Hepatocyte (in vitro differentiated cells): ENCODE data around the gene TYROBP. TPM values are rescaled to one million over a fixed set of nuclear protein-coding genes. Genes with fewer than 3 reads are reported as not detected.

Source experiments
- DNase-seq: peaks from one replicate; pipeline ENCODE4 v3.0.0-alpha.2; 2016; ENCODE audit warnings: low spot score
- H2AFZ ChIP-seq: fragments of 200-600 bp; sonication (generic); 2 replicates; pipeline ENCODE4 v1.6.0; 2016; ENCODE audit warnings: antibody characterized with exemption, mild to moderate bottlenecking
- H3K27ac ChIP-seq: fragments of 200-600 bp; sonication (generic); 2 replicates; pipeline ENCODE4 v1.5.1; 2016; ENCODE audit warnings: mild to moderate bottlenecking
- H3K27me3 ChIP-seq: fragments of 200-600 bp; sonication (generic); 2 replicates; pipeline ENCODE4 v1.6.1; 2016
- H3K36me3 ChIP-seq: fragments of 200-600 bp; sonication (generic); replicated peaks from 2 replicates; pipeline ENCODE4 v1.5.1; 2016; ENCODE audit warnings: low read depth; ENCODE audit not compliant: insufficient read depth
- H3K4me1 ChIP-seq: fragments of 200-600 bp; sonication (generic); 2 replicates; pipeline ENCODE4 v1.5.1; 2016; ENCODE audit warnings: mild to moderate bottlenecking, moderate library complexity; ENCODE audit not compliant: insufficient read depth
- H3K4me2 ChIP-seq: fragments of 200-600 bp; sonication (generic); 2 replicates; pipeline ENCODE4 v1.6.0; 2016
- H3K4me3 ChIP-seq: fragments of 200-600 bp; sonication (generic); 2 replicates; pipeline ENCODE4 v1.5.1; 2016; ENCODE audit warnings: mild to moderate bottlenecking
- H3K79me2 ChIP-seq: fragments of 200-600 bp; sonication (generic); 2 replicates; pipeline ENCODE4 v1.6.0; 2017; ENCODE audit warnings: mild to moderate bottlenecking
- H3K9me2 ChIP-seq: fragments of 200-600 bp; sonication (generic); replicated peaks from 2 replicates; pipeline ENCODE4 v1.6.0; 2017; ENCODE audit warnings: mild to moderate bottlenecking; ENCODE audit not compliant: insufficient read depth
- H3K9me3 ChIP-seq: fragments of 200-600 bp; sonication (generic); 2 replicates; pipeline ENCODE4 v1.5.1; 2016; ENCODE audit warnings: low read depth, mild to moderate bottlenecking
- H4K20me1 ChIP-seq: fragments of 200-600 bp; sonication (generic); 2 replicates; pipeline ENCODE4 v1.6.0; 2016; ENCODE audit warnings: mild to moderate bottlenecking; ENCODE audit not compliant: insufficient read depth, poor library complexity, severe bottlenecking
- EZH2 ChIP-seq: fragments of 200-600 bp; sonication (generic); IDR thresholded peaks from 2 replicates; pipeline ENCODE4 v1.6.1; 2016; ENCODE audit warnings: antibody characterized with exemption, mild to moderate bottlenecking, borderline replicate concordance
- EZH2phosphoT487 ChIP-seq: fragments of 200-600 bp; sonication (generic); IDR thresholded peaks from one replicate; pipeline ENCODE4 v1.6.1; 2018; ENCODE audit warnings: antibody characterized with exemption, mild to moderate bottlenecking, low read depth, moderate library complexity; ENCODE audit not compliant: unreplicated experiment, severe bottlenecking
- WGBS: methylation state at CpG from one replicate; pipeline ENCODE4 v1.1.6; 2016; ENCODE audit warnings: low lambda C conversion rate; ENCODE audit errors: missing lambda C conversion rate; 5-methylcytosine and 5-hydroxymethylcytosine counted together
- polyA plus RNA-seq: library from polyadenylated mRNA; unstranded; fragments of >200 nt; fragmentation: Nextera tagmentation; extraction: Ambion mirVana; gene quantifications from 2 replicates; pipeline ENCODE4 v1.2.1, GENCODE V29; 2016
- small RNA-seq: library from RNA; depleted of rRNA; stranded (forward); fragments of <200 nt; gene quantifications from one replicate; pipeline ENCODE3, GENCODE V24; 2014
- total RNA-seq: library from RNA; depleted of rRNA; stranded (reverse); fragments of >200 nt; gene quantifications from 2 replicates; pipeline ENCODE4 v1.2.3, GENCODE V29; 2014
- TF ChIP-seq, protein P1 (sequence below): fragments of 200-600 bp; sonication (generic); IDR thresholded peaks from 2 replicates; pipeline ENCODE4 v1.5.1; 2016; ENCODE audit warnings: antibody characterized with exemption, mild to moderate bottlenecking; ENCODE audit not compliant: poor library complexity

TYROBP gene
- total and polyA plus RNA-seq, 2 experiments from 2014 or later, result 4.9 to 5.9 TPM

DNA sequence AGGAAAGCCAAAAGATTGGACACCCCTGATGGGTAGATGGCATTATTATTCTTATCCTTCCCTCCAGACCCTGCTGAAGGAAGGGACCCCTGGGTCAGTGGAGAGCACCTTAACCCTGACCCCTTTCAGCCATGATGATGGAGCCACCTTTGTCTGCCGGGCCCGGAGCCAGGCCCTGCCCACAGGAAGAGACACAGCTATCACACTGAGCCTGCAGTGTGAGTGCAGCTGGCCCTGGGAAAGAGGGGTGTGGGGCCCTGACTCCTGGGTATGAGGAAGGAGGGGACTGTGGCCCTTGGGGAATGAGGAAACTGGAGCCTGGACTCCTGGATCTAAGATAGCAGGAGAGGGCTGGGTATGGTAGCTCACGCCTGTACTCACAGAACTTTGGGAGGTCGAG lies 48.7 kb downstream of the TYROBP start:
- no peak for DNase-seq
- H3K27ac ChIP-seq, result no peak overlapping the region
- no peak overlapping the region for H3K4me2 ChIP-seq
- no peaks in the 10 kb centered on the region for H3K36me3 ChIP-seq
- H4K20me1 ChIP-seq, result no peaks in the 10 kb centered on the region
- no peak overlapping the region for H2AFZ ChIP-seq
- TF ChIP-seq, protein P1, sequence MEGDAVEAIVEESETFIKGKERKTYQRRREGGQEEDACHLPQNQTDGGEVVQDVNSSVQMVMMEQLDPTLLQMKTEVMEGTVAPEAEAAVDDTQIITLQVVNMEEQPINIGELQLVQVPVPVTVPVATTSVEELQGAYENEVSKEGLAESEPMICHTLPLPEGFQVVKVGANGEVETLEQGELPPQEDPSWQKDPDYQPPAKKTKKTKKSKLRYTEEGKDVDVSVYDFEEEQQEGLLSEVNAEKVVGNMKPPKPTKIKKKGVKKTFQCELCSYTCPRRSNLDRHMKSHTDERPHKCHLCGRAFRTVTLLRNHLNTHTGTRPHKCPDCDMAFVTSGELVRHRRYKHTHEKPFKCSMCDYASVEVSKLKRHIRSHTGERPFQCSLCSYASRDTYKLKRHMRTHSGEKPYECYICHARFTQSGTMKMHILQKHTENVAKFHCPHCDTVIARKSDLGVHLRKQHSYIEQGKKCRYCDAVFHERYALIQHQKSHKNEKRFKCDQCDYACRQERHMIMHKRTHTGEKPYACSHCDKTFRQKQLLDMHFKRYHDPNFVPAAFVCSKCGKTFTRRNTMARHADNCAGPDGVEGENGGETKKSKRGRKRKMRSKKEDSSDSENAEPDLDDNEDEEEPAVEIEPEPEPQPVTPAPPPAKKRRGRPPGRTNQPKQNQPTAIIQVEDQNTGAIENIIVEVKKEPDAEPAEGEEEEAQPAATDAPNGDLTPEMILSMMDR, result no peak
- TF ChIP-seq EZH2phosphoT487 (no peak), EZH2 (no peak)
- peaks cover 71% of the 10 kb centered on the region for H3K27me3 ChIP-seq
- H3K79me2 ChIP-seq, result no peaks in the 10 kb centered on the region
- H3K9me3 ChIP-seq, result no peaks in the 10 kb centered on the region
- WGBS, result 90% methylated on average over 4 of the region's 4 CpGs
- H3K4me1 ChIP-seq, result peaks cover 7% of the 10 kb centered on the region
- no peaks in the 10 kb centered on the region for H3K9me2 ChIP-seq
- no peak overlapping the region for H3K4me3 ChIP-seq

- Histone ChIP-seq H3K36me3 (no peaks in the 10 kb centered on the region), H3K4me1 (peaks cover 7% of the 10 kb centered on the region), H3K4me2 (no peak overlapping the region), H2AFZ (no peak overlapping the region), H4K20me1 (no peaks in the 10 kb centered on the region), H3K27me3 (peaks cover 71% of the 10 kb centered on the region), H3K4me3 (no peak overlapping the region), H3K9me3 (no peaks in the 10 kb centered on the region), H3K79me2 (no peaks in the 10 kb centered on the region), H3K27ac (no peak overlapping the region), H3K9me2 (no peaks in the 10 kb centered on the region)
- DNase-seq, result peak; percentile 2
- 85% methylated on average over 6 of the region's 6 CpGs for WGBS
- no peak for TF ChIP-seq EZH2
- TF ChIP-seq, protein P1, result no peak
- no peak for TF ChIP-seq EZH2phosphoT487
Observed at GRCh38 chr19:35858311-35858710, 49.8 kb downstream of the TYROBP start.

DNA sequence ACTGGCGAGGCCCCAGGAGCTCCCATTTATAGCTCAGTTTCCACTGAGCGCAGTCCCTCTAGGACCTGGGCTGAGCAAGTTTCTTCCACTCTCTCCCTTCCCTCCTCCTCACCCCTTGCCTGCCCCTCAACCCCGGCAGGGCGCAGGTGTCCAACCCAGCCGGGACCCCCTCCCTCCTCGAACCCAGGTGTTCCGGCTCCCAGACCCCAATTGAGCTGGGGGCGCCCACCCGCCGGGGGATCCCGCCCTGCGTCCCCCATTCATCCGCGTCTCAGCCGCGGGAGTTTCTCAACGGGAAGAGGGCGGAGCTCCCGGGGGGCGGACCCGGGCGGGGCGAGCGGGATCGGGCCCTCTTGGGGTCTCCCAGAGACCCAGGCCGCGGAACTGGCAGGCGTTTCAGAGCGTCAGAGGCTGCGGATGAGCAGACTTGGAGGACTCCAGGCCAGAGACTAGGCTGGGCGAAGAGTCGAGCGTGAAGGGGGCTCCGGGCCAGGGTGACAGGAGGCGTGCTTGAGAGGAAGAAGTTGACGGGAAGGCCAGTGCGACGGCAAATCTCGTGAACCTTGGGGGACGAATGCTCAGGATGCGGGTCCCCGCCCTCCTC lies 51.4 kb downstream of the TYROBP start, which contains the start of gene KIRREL2:
KIRREL2 (plus strand) TSS at position 366 of the 604 bp plus-strand sequence; CDS start at position 575, 209 bp downstream.
- Histone ChIP-seq H3K4me1 (peaks cover 7% of the 10 kb centered on the region), H3K9me2 (no peaks in the 10 kb centered on the region), H2AFZ (peak within 1 kb of the TSS; percentile 65), H3K4me3 (peak within 1 kb of the TSS; percentile 63), H4K20me1 (no peaks in the 10 kb centered on the region), H3K79me2 (no peaks in the 10 kb centered on the region), H3K27me3 (peaks cover 72% of the 10 kb centered on the region), H3K4me2 (peak within 1 kb of the TSS; percentile 97), H3K36me3 (no peaks in the 10 kb centered on the region), H3K27ac (no peak within 1 kb of the TSS), H3K9me3 (no peaks in the 10 kb centered on the region)
- peak; percentile 21 for DNase-seq
- 4% methylated on average over 19 of the region's 42 CpGs for WGBS
- TF ChIP-seq, protein P1, result no peak
- no peak for TF ChIP-seq EZH2phosphoT487
- peak; percentile 65 for TF ChIP-seq EZH2

Small RNA genes lying within 50 kb of the gene (small RNA-seq; reads per million reads assigned to genes)
- gene AF038458.1 (not detected), gene RN7SL402P (not detected)

Other genes starting within 250 kb of the TYROBP start
- gene UPK1A, start 241.8 kb downstream of the TYROBP start, total RNA-seq, result 3.6 and 7.8 TPM in 2 replicates
- gene UPK1A, start 241.8 kb downstream of the TYROBP start, polyA plus RNA-seq, result 19.6 and 27.5 TPM in 2 replicates
- not detected in 2 replicates for gene ZBTB32, start 203.7 kb downstream of the TYROBP start, total RNA-seq
- gene ZBTB32, start 203.7 kb downstream of the TYROBP start, polyA plus RNA-seq, result 0.11 and 0.80 TPM in 2 replicates
- gene KMT2B, start 190.3 kb downstream of the TYROBP start, total RNA-seq, result 6.9 and 12.8 TPM in 2 replicates
- 9.3 and 10.7 TPM in 2 replicates for gene KMT2B, start 190.3 kb downstream of the TYROBP start, polyA plus RNA-seq
- gene IGFLR1, start 165.8 kb downstream of the TYROBP start, total RNA-seq, result 3.6 and 5.6 TPM in 2 replicates
- gene IGFLR1, start 165.8 kb downstream of the TYROBP start, polyA plus RNA-seq, result 4.5 and 4.6 TPM in 2 replicates
- 11.4 and 27.4 TPM in 2 replicates for gene U2AF1L4, start 162.9 kb downstream of the TYROBP start, total RNA-seq
- 60.7 and 76.0 TPM in 2 replicates for gene U2AF1L4, start 162.9 kb downstream of the TYROBP start, polyA plus RNA-seq
- 24.8 and 39.1 TPM in 2 replicates for gene PSENEN, start 162.6 kb downstream of the TYROBP start, total RNA-seq
- gene PSENEN, start 162.6 kb downstream of the TYROBP start, polyA plus RNA-seq, result 106 and 127 TPM in 2 replicates
- 7.9 and 12.0 TPM in 2 replicates for gene LIN37, start 159.7 kb downstream of the TYROBP start, total RNA-seq
- 13.6 and 17.6 TPM in 2 replicates for gene LIN37, start 159.7 kb downstream of the TYROBP start, polyA plus RNA-seq
- gene HSPB6, start 151.3 kb downstream of the TYROBP start, total RNA-seq, result 7.1 and 14.2 TPM in 2 replicates
- gene HSPB6, start 151.3 kb downstream of the TYROBP start, polyA plus RNA-seq, result 235 and 240 TPM in 2 replicates
- gene PROSER3, start 150.1 kb downstream of the TYROBP start, total RNA-seq, result 3.7 and 12.2 TPM in 2 replicates
- 26.5 and 30.7 TPM in 2 replicates for gene PROSER3, start 150.1 kb downstream of the TYROBP start, polyA plus RNA-seq
- 0.84 and 6.7 TPM in 2 replicates for gene ARHGAP33, start 132.7 kb downstream of the TYROBP start, total RNA-seq
- 7.9 and 11.4 TPM in 2 replicates for gene ARHGAP33, start 132.7 kb downstream of the TYROBP start, polyA plus RNA-seq
- 5.1 and 6.8 TPM in 2 replicates for gene PRODH2, start 95.5 kb downstream of the TYROBP start, total RNA-seq
- 7.1 and 13.9 TPM in 2 replicates for gene PRODH2, start 95.5 kb downstream of the TYROBP start, polyA plus RNA-seq
- gene NPHS1, start 55.8 kb downstream of the TYROBP start, total RNA-seq, result 0.30 and 0.36 TPM in 2 replicates
- gene NPHS1, start 55.8 kb downstream of the TYROBP start, polyA plus RNA-seq, result 0.15 and 0.76 TPM in 2 replicates
- 0.12 and 1.4 TPM in 2 replicates for gene KIRREL2, start 51.4 kb downstream of the TYROBP start, total RNA-seq
- gene KIRREL2, start 51.4 kb downstream of the TYROBP start, polyA plus RNA-seq, result 0.64 and 2.3 TPM in 2 replicates
- gene APLP1, start 39.7 kb downstream of the TYROBP start, total RNA-seq, result 19.8 and 29.0 TPM in 2 replicates
- gene APLP1, start 39.7 kb downstream of the TYROBP start, polyA plus RNA-seq, result 115 and 147 TPM in 2 replicates
- 2.7 and 3.9 TPM in 2 replicates for gene NFKBID, start 7.8 kb downstream of the TYROBP start, total RNA-seq
- 7.3 and 10.8 TPM in 2 replicates for gene NFKBID, start 7.8 kb downstream of the TYROBP start, polyA plus RNA-seq
- gene HCST, start 5.8 kb downstream of the TYROBP start, total RNA-seq, result 0.97 and 1.4 TPM in 2 replicates
- 3.9 and 4.8 TPM in 2 replicates for gene HCST, start 5.8 kb downstream of the TYROBP start, polyA plus RNA-seq
- gene LRFN3, start 28.1 kb upstream of the TYROBP start, total RNA-seq, result 4.7 and 5.3 TPM in 2 replicates
- gene LRFN3, start 28.1 kb upstream of the TYROBP start, polyA plus RNA-seq, result 15.6 and 19.2 TPM in 2 replicates
- 34.4 and 36.5 TPM in 2 replicates for gene SDHAF1, start 86.9 kb upstream of the TYROBP start, total RNA-seq
- 23.9 and 28.6 TPM in 2 replicates for gene SDHAF1, start 86.9 kb upstream of the TYROBP start, polyA plus RNA-seq
- 6.5 and 8.9 TPM in 2 replicates for gene SYNE4, start 100.5 kb upstream of the TYROBP start, total RNA-seq
- 19.8 and 21.1 TPM in 2 replicates for gene SYNE4, start 100.5 kb upstream of the TYROBP start, polyA plus RNA-seq
- 14.2 and 24.1 TPM in 2 replicates for gene ALKBH6, start 105.9 kb upstream of the TYROBP start, total RNA-seq
- 31.1 and 33.7 TPM in 2 replicates for gene ALKBH6, start 105.9 kb upstream of the TYROBP start, polyA plus RNA-seq
- gene CLIP3, start 124.6 kb upstream of the TYROBP start, total RNA-seq, result 5.1 and 12.8 TPM in 2 replicates
- 19.5 and 21.8 TPM in 2 replicates for gene CLIP3, start 124.6 kb upstream of the TYROBP start, polyA plus RNA-seq
- 4.5 and 6.8 TPM in 2 replicates for gene THAP8, start 146.0 kb upstream of the TYROBP start, total RNA-seq
- gene THAP8, start 146.0 kb upstream of the TYROBP start, polyA plus RNA-seq, result 23.1 and 24.1 TPM in 2 replicates
- gene WDR62, start 146.6 kb upstream of the TYROBP start, total RNA-seq, result 1.8 and 2.1 TPM in 2 replicates
- gene WDR62, start 146.6 kb upstream of the TYROBP start, polyA plus RNA-seq, result 1.2 and 4.6 TPM in 2 replicates
- not detected in 2 replicates for gene OVOL3, start 202.8 kb upstream of the TYROBP start, total RNA-seq
- not detected in 2 replicates for gene OVOL3, start 202.8 kb upstream of the TYROBP start, polyA plus RNA-seq
- gene POLR2I, start 206.6 kb upstream of the TYROBP start, total RNA-seq, result 19.3 and 21.7 TPM in 2 replicates
- gene POLR2I, start 206.6 kb upstream of the TYROBP start, polyA plus RNA-seq, result 104 and 115 TPM in 2 replicates
- gene TBCB, start 207.2 kb upstream of the TYROBP start, total RNA-seq, result 108 and 123 TPM in 2 replicates
- 149 and 179 TPM in 2 replicates for gene TBCB, start 207.2 kb upstream of the TYROBP start, polyA plus RNA-seq
- 199 and 268 TPM in 2 replicates for gene CAPNS1, start 231.8 kb upstream of the TYROBP start, total RNA-seq
- 320 and 346 TPM in 2 replicates for gene CAPNS1, start 231.8 kb upstream of the TYROBP start, polyA plus RNA-seq
- not detected in 2 replicates for gene COX7A1, start 244.2 kb upstream of the TYROBP start, total RNA-seq
- gene COX7A1, start 244.2 kb upstream of the TYROBP start, polyA plus RNA-seq, result not detected in 2 replicates